Fibroblast of skin of left biceps (primary cell): ENCODE measurements around the gene CASP3.
"Not testable (repeated sequence)": the region's sequence is repeated elsewhere in the genome, so short reads cannot be mapped to it uniquely, and the experiment has no call there.

Source experiments
- DNase-seq, 2 experiments: peaks; one replicate each; pipeline ENCODE4 v3.0.0-alpha.2; 2013; ENCODE audit warnings: low read depth in 2 of 2

The CASP3 gene

DNA sequence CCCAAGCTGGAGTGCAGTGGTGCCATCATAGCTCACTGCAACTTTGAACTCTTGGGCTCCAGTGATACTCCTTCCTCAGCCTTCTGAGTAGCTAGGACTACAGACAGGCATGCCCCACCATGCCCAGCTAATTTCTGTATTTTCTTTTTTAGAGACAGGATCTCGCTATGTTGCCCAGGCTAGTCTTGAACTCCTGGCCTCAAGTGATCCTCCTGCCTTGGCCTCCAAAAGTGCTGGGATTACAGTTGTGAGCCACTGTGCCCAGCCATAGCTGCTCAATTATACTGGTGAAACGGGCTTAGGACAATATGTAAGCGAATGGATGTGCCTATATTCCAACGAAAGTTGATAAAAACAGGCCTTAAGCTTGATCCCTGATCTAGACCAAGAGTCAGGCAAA is 13.1 kb downstream of the CASP3 start:
- DNase-seq: no peak

DNA sequence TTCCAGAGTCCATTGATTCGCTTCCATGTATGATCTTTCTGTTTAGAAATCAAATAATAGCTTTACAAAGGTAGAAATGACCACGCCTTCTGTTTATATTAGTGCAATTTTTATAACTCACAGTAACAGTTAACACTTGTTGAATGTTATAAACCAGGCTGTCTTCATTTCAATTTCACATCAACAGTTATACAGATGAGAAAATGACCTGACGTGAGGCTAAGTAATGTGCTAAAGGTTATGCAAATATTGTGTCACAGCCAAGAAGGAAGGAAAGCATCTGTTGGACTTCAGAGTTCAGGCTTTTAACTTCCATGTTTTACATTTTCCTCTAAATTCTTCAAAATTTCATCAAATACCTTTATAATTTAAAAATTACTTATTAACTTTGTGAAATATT is 13.9 kb downstream of the CASP3 start:
- DNase-seq: no peak

DNA sequence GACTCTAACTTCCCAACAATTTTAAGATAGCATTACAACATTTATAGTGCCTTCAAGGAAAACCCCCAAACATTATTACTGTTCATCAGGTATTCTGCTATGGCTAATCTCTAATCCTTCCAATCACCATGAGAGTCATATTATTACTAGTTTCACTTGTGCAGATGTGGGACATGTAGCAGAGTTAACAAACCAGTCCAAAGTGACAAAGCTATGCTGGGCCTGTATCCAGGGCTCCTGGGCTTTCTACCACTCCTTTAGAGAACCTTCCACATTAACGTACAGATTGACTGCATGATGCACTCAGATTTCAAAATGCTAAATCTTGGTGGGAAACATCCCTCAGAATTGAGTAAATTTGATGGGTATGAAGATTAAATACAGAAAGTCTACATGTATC is 16.4 kb downstream of the CASP3 start:
- no peak for DNase-seq

DNA sequence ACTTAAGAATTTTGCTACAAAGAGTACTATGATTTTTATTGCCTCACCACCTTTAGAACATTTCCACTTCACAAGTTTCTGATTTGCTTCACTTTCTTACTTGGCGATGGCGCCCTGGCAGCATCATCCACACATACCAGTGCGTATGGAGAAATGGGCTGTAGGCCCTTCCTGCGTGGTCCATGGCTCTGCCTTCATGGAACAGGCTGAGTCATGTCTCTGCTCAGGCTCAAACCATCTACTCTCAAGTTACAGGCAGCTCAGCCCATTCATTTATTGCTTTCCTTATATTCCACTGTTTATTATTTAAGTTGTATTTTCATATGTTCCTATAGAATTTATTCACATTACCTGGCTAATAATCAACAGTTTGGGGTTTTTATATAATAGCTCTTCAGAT is 21.1 kb downstream of the CASP3 start:
- no peak for DNase-seq

DNA sequence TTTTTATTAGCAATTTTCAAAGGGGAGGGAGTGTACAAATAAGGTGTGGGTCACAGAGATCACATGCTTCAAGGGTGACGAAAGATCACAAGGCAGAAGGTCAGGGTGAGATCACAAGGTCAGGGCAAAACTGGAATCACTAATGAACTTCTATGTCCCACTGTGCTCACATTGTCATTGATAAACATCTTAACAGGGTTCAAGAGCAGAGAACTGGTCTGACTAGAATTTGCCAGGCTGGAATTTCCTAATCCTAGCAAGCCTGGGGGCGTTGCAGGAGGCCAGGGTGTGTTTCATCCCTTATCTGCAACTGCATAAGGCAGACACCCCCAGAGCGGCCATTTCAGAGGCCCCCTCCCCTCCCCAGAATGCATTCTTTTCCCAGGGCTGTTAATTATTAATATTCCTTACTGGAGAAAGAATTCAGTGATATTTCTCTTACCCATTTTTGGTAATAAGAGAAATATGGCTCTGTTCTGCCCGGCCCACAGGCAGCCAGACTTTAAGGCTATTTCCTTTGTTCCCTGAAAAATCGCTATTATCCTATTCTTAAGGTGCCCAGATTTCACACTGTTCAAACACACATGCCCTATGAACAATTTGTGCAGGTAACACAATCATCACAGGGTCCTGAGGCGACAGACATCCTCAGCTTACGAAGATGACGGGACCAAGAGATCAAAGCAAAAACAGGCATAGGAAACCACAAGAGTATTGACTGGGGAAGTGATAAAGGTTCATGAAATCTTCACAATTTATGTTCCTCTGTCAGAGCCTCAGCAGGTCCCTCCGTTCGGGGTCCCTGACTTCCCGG is 23.3 kb downstream of the CASP3 start:
- not testable (repeated sequence) for DNase-seq

DNA sequence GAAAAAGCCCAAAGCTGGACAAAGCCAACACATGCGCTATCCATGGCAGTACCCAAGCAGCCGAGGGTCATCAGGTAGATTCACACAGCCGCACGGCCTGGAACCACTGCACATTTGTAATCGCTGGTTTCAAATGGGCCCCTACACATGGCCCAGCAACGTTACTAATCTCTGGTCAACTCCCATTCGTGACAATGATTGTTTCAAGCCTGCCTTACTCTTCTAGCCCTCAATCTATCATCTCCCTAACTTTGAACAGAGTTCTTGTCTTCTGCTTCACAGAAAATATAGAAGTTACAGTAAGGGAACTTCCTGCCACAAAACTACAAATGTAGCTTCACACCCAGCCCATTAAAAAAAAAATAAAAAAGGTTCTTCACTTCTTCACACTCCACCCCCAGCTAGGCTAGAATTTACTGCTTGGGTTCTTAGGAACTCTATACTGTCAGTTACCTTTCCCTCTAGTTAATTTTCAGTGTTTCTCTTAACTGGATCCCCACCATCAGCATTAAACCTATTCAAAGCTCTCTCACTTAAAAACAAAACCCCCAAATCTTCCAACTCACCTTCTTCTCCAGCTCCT is 24.2 kb downstream of the CASP3 start:
- no peak for DNase-seq

DNA sequence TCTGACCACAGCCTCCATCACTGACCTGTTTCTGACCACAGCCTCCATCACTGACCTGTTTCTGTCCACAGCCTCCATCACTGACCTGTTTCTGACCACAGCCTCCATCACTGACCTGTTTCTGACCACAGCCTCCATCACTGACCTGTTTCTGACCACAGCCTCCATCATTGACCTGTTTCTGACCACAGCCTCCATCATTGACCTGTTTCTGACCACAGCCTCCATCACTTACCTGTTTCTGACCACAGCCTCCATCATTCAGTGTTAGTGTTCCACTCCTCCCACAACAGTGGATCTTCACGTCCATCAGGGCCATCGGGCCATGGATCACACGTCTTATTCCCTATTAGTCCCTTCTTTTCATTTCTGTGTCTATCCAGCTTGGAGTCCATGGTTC is 24.7 kb downstream of the CASP3 start:
- not testable (repeated sequence) for DNase-seq

DNA sequence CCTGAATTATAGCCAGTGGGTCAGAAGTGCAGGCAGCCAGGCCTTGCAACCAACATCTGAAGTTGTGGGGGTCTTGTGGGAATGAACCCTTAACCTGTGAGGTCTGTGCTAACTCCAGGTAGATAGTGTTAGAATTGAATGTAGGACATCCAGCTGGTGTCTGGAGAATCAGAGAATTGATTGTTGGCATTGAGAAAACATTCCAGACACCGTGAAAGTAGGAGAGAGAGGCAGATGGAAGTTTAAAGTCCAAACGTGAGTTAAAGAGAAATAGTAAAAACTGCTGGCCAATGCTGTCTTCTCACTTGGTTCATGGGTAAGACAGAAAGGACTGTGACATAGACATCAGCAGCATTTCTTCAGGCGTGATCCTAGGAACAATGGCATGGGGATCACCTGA is 27.7 kb downstream of the CASP3 start:
- DNase-seq: no peak

DNA sequence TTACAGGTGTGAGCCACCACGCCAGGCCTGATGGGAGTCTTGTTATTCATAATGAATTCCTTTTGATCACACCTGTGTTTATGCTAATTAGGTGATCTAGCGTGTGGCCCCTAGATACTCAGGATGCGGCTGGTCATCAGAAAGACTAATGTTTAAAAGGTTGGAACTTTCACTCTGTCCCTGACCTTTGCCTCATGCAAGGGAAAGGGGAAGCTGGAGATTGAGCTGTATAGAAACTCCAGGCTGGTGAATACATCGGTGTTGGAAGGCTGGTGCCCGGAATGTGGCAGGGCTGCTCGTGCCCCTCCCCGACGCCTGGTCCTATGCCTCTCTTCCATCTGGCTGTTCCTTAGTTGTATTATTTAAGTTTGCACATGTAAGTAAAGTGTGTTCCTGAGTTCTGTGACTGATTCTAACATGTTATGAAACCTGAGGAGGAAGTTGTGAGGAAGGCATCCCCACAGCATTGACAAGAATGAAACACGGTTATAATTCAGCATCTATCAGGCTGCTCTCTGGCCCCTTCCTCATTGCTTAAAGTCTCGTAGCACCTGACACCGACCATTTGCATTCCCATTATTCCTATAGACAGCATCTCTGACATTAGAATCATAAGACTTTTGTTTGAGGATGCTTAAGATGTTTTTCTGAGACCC is 28.9 kb downstream of the CASP3 start:
- DNase-seq: no peak

DNA sequence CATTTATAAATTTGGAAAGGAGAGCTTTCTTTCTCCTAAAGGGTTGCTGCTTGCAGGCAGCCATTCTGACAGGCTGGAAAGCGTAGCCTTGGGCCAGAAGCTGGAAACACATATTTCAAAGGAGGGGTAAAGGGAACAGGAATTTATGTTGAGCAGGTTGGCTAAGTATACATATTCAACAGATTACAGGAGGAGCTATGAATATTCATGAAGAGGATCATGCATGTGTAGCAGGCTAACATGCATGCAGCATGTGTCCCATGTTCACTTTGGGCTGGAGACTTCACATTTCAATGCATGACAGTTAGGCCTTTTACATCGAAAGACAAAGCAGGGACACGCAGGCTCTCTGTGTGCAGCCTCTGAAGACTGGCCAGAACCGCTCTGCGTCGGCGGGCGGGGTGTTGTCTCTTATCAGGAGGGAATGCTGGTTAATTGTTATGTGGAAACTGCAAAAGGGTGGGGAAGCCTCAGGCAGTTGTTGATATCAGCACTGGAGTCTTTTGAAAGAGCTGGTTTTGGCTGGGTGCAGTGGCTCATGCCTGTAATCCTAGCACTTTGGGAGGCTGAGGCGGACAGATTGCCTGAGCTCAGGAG is 31.5 kb downstream of the CASP3 start:
- DNase-seq: no peak

DNA sequence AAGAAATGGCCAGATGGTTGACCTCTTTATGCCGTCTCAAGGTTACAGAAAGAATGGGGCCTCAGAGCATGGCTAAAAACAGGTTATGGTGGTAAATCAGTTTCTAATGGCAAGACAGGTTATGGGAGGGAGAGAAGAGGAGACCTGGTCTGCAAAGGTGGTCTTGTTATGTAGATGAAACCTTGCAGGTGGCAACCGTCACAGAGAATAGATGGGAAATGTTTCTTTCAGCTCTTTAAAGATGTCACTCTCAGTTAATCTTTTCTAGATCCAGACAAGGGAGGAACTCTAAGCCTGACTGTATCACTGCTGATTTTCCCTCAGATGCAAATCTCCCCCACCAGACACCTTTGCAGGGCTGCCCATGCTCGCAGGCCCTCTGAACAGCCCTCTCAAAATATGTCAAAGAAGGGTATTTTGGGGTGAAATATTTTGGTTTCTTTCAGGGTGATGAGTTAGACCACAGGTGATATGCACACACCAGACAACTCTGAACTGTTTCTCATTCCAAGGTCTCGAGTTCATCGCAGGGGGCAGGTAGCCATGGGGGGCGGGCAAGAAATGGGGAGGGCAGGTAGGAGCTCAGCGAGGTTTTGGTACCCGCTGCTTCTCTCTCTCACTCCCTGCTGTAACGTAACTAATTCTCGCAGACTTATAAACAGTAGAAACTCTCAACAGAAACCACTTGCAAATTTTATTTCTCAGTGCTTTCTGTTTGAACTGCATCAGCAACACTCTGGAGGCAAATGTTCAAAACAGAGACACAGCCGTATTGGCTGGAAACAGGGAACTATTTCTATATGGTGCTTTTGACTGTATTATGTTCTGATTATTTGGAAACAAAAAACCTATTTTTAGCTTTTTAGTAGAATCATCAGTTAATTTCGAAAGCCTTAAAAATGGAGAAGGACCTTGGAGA is 32.4 kb downstream of the CASP3 start:
- no peak for DNase-seq

DNA sequence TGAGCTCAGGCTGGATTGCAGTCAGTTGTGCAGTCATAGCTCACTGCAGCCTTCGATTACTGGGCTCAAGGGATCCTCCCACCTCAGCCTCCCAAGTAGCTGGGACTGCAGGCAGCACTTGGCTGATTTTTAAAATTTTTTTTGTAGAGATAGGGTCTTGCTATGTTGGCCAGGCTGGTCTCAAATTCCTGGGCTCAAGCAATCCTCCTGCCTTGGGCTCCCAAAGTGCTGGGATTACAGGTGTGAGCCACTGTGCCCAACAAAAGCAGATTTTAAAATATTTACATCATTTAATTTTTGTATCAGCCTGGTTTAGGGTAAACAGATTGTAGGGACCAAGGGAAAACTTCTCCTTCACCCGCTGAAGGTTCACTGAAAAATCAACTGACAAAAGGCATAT is 33.1 kb downstream of the CASP3 start:
- DNase-seq: not testable (repeated sequence)

DNA sequence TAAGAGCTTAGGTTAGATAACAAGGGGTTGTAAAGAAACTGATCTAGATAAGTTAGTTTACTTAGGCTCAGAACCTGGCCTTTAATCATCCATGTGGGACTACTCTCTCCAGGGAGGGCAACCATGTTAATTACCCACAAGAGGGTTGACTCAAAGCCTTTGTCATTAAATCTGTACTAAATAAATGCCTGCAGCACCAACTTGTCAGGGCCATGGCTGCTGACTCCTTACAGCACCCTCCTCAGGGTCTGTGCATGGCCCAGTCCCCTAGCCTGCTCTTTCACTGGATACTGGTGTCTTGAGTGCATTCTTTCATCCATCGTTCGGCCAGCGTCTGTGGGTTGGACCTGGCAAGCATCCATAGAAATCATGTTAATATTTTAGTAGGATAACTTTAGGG is 34.7 kb downstream of the CASP3 start:
- DNase-seq: no peak

DNA sequence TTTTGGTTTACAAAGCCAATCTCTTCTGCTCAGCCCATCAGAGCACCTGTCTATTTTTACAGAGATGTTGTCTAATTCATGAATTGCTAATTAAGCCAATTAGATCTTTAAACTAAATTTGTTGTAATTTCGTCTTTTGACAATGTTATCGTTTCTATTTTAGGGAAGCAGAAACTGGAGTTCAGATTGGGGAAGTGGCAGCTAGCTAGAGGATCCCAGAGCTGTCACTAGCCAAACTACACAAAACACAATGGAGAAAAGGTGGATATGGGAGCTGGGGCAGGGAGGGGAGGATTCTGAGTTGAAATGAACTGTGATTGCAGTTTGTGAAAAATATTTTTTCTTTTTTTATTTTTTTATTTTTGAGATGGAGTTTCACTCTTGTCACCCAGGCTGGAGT is 35.8 kb downstream of the CASP3 start:
- no peak for DNase-seq

DNA sequence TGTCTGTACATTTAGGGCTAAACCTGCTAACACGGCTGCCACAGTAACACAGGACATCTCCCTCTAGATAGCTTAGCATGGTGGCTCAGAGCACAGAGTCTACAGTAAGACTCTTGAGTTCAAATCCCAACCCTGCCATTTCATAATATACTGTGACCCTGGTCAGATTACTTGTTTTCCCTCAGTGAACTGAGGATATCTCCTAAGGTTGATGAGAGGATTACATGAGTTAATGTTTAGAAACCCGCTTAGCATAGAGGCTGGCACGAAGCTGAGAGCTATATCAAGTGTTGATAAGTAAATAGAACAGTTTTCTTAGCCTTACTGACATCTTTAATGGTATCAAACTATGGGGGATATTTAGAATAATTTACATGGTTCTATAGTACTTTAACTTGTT is 37.2 kb downstream of the CASP3 start:
- no peak for DNase-seq

DNA sequence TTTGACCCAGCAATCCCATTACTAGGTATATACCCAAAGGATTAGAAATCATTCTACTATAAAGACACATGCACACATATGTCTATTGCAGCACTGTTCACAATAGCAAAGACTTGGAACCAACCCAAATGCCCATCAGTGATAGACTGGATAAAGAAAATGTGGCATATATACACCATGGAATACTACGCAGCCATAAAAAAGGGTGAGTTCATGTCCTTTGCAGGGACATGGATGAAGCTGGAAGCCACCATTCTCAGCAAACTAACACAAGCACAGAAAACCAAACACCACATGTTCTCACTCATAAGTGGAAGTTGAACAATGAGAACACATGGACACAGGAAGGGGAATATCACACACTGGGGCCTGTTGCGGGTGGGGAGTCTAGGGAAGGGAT is 41.8 kb downstream of the CASP3 start:
- DNase-seq: not testable (repeated sequence)

DNA sequence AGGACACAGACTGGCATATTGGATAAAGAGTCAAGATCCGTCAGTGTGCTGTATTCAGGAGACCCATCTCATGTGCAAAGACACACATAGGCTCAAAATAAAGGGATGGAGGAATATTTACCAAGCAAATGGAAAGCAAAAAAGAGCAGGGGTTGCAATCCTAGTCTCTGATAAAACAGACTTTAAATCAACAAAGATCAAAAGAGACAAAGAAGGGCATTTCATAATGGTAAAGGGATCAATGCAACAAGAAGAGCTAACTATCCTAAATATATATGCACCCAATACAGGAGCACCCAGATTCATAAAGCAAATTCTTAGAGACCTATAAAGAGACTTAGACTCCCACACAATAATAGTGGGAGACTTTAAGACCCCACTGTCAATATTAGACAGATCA is 46.4 kb downstream of the CASP3 start:
- DNase-seq: not testable (repeated sequence)

DNA sequence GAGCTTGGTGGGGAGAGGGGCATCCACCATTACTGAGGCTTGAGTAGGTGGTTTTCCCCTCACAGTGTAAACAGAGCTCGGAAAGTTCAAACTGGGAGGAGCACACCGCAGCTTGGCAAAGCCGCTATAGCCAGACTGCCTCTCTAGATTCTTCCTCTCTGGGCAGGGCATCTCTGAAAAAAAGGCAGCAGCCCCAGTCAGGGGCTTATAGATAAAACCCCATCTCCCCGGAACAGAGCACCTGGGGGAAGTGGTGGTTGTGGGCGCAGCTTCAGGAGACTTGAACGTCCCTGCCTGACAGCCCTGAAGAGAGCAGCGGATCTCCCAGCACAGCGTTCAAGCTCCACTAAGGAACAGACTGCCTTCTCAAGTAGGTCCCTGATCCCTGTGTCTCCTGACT is 48.3 kb downstream of the CASP3 start:
- DNase-seq: not testable (repeated sequence)

DNA sequence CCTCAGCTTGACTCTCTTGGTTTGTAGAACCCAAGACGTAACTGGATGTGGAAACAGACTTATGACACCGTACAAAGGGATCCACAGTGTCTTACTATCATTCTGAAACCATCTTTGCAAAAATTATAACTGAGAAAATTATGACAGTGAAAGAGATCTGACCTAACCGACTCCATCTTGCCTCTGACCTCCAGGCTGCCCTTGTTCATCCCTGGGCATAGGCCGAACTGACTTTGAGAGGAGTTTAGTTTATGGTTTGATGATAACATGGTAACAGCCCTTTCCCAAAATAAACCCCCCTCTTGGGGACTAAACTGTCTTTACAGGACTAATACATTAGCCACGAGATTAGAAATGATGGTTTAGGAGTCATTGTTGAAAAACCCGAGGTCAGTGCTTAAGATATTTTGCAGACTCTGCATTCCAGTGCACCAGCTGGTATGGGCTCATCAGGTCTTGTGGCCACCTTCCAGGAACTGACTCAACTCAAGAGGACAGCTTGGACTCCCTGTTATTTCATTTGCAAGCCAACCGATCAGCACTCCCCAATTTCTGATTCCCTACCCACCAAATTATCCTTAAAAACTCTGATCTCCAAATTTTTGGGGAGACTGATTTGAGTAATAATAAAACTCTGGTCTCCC is 49.6 kb downstream of the CASP3 start:
- DNase-seq: peak; percentile 2

DNA sequence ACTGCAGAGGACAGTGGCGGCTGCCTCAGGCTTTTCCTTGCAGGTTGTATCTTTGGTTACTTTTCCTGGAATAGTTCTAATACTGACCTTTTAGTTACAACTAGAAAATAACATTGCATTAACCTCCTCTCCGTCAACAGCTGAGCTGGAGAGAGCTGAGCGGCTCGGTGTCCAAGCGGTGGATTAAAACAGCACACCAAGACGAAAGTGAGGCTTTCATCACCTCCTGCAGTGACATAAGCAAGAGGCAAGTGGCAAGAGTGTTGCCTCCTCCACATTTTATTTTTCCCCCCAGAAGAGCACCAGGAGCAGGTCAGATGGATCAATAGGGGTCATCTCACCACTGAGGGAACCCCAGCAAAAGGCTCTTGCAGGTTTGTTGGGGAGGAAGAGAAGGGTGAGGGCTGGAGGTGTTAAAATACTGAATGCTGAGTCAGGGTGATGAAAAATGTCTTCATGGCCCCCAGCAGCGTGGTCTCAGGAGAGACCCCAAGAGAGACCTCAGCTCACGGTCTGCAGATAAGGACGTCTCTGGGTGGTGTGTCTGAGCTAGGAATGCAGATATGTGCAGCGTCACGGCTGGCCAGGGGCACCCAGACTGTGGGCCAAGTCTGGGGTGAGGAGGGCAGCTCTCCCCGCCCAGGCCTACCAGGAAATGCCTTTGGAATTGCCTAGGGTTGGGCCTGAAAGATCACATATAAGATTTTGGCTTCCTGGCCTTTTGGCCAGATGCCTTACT is 50.3 kb downstream of the CASP3 start:
- no peak for DNase-seq
